Endothelial cell of umbilical vein (primary cell): ENCODE measurements around the gene GRID2IP. TPM values are rescaled to one million over a fixed set of nuclear protein-coding genes. Genes with fewer than 3 reads are reported as not detected.

Source experiments
- BruUV-seq: library from RNA; stranded (reverse); fragments of 400-500 nt; replicated peaks from 2 replicates; lab custom pipeline; 2021; lab: Mats Ljungman, UMichigan
- CTCF ChIA-PET: fragments of 300-600, 350-600 bp; sonication (Branson Sonifier 250); formaldehyde crosslinking; loops from one replicate; lab custom pipeline; 2021; ENCODE audit warnings: antibody characterized with exemption, inconsistent platforms; lab: Charles Lee
- POLR2A ChIA-PET: fragments of 300-600, 350-600 bp; sonication (Branson Sonifier 250); formaldehyde crosslinking; loops from one replicate; lab custom pipeline; 2021; ENCODE audit warnings: antibody characterized with exemption, inconsistent platforms; lab: Charles Lee
- DNase-seq: peaks from one replicate; pipeline ENCODE4 v3.0.0-alpha.2; 2011; ENCODE audit warnings: low read depth, low spot score
- FAIRE-seq: peaks from 2 replicates; lab custom pipeline; 2011; peaks lifted over from hg19 to GRCh38; lab: Jason Lieb, UNC
- H2AFZ ChIP-seq: 2 replicates; pipeline ENCODE4 v1.6.0; 2012; ENCODE audit warnings: low read depth, low read length, control low read depth, inconsistent platforms
- H3K27ac ChIP-seq: 2 replicates; pipeline ENCODE4 v1.5.1; 2011; ENCODE audit warnings: low read depth, mild to moderate bottlenecking, control low read depth, low read length, moderate library complexity; ENCODE audit not compliant: insufficient read depth
- H3K27me3 ChIP-seq, 2 experiments: 2 replicates each; pipeline versions ENCODE4 v1.6.0 to v1.6.1; 2011; ENCODE audit warnings: low read length in 2 of 2, mixed read lengths in 1 of 2; ENCODE audit not compliant: control insufficient read depth in 2 of 2, insufficient read depth in 2 of 2
- H3K36me3 ChIP-seq, 2 experiments: 2 replicates in 1 of 2; 3 replicates in 1 of 2; pipeline ENCODE4 v1.5.1; 2011; ENCODE audit warnings: low read length in 2 of 2, mild to moderate bottlenecking in 1 of 2, moderate library complexity in 1 of 2; ENCODE audit not compliant: control insufficient read depth in 2 of 2, insufficient read depth in 2 of 2; ENCODE audit errors: extremely low read depth in 1 of 2
- H3K4me1 ChIP-seq: 3 replicates; pipeline ENCODE4 v1.5.1; 2011; ENCODE audit warnings: mild to moderate bottlenecking, low read length; ENCODE audit not compliant: control insufficient read depth, insufficient read depth; ENCODE audit errors: extremely low read depth
- H3K4me2 ChIP-seq: 2 replicates; pipeline ENCODE4 v1.6.1; 2011; ENCODE audit warnings: low read length, control low read depth, mixed read lengths; ENCODE audit not compliant: insufficient read depth
- H3K4me3 ChIP-seq, 3 experiments: fragments of 200-600 bp in 1 of 3; sonication (generic), shearing (Covaris generic) in 1 of 3; replicated peaks in 1 of 3; 2 replicates each; pipeline ENCODE4 v1.5.1; 2011 to 2016; ENCODE audit warnings: control low read depth in 3 of 3, low read length in 3 of 3, mild to moderate bottlenecking in 2 of 3, inconsistent platforms in 1 of 3, low read depth in 1 of 3, moderate library complexity in 1 of 3; ENCODE audit not compliant: insufficient read depth in 1 of 3
- H3K79me2 ChIP-seq: 2 replicates; pipeline ENCODE4 v1.6.0; 2012; ENCODE audit warnings: low read length, inconsistent platforms; ENCODE audit not compliant: control insufficient read depth, insufficient read depth
- H3K9ac ChIP-seq: replicated peaks from 2 replicates; pipeline ENCODE3; 2011; ENCODE audit warnings: low read length, control low read depth; ENCODE audit not compliant: insufficient read depth; ENCODE audit errors: extremely low read depth
- H3K9me1 ChIP-seq: replicated peaks from 3 replicates; pipeline ENCODE4 v1.6.0; 2011; ENCODE audit warnings: mild to moderate bottlenecking, low read length; ENCODE audit not compliant: control insufficient read depth, insufficient read depth; ENCODE audit errors: extremely low read depth
- H3K9me3 ChIP-seq: replicated peaks from 2 replicates; pipeline ENCODE4 v1.5.1; 2012; ENCODE audit warnings: low read length, inconsistent platforms; ENCODE audit not compliant: control insufficient read depth, insufficient read depth
- H4K20me1 ChIP-seq: replicated peaks from 2 replicates; pipeline ENCODE3; 2011; ENCODE audit warnings: mild to moderate bottlenecking, low read length; ENCODE audit not compliant: control insufficient read depth, insufficient read depth; ENCODE audit errors: extremely low read depth
- FOS ChIP-seq: IDR thresholded peaks from 2 replicates; pipeline ENCODE4 v1.6.1; 2011; ENCODE audit warnings: mild to moderate bottlenecking, low read length, moderate library complexity, borderline replicate concordance; ENCODE audit not compliant: insufficient read depth
- GATA2 ChIP-seq: IDR thresholded peaks from 2 replicates; pipeline ENCODE4 v1.7.0; 2011; ENCODE audit warnings: low read depth, mild to moderate bottlenecking, moderate library complexity, mixed read lengths, low read length; ENCODE audit not compliant: insufficient read length, insufficient read depth
- JUN ChIP-seq: IDR thresholded peaks from 2 replicates; pipeline ENCODE4 v1.6.1; 2011; ENCODE audit warnings: borderline replicate concordance, low read depth; ENCODE audit not compliant: insufficient read length, insufficient read depth
- POLR2A ChIP-seq: IDR thresholded peaks from 2 replicates; pipeline ENCODE4 v1.6.1; 2012; ENCODE audit warnings: low read depth, mild to moderate bottlenecking, control low read depth, low read length
- dilution Hi-C: fragments of 300-500 bp; cut with MboI; formaldehyde crosslinking; loops from one replicate; pipeline ENCODE4 v1.15.0; 2019; ENCODE audit warnings: low sequenced_read_pairs; ENCODE audit not compliant: extremely low pct_ligation_motif_present
- intact Hi-C: fragments of 100-400 bp; cut with micrococcal nuclease; formaldehyde crosslinking; loops from one replicate; pipeline ENCODE4 v1.10.0; 2022
- polyA plus RNA-seq, 4 experiments: library from polyadenylated mRNA; depleted of rRNA in 3 of 4; stranded (reverse) in 3 of 4; unstranded in 1 of 4; fragments of >200 nt; gene quantifications; 2 replicates each; pipeline versions ENCODE4 v1.2.1 to v1.2.3, GENCODE V29; 2011 to 2012; ENCODE audit warnings: missing spikeins in 1 of 4
- total RNA-seq: library from RNA; stranded (reverse); gene quantifications from 2 replicates; pipeline ENCODE4 v1.2.3, GENCODE V29; 2021
- TF ChIP-seq, protein P1 (sequence below), 2 donors: IDR thresholded peaks; 1 replicate in 1 of 2; 2 replicates in 1 of 2; pipeline ENCODE4 v1.5.1; 2011; ENCODE audit warnings: low read length in 2 of 2, mild to moderate bottlenecking in 2 of 2, moderate library complexity in 2 of 2, control low read depth in 1 of 2, inconsistent platforms in 1 of 2, low read depth in 1 of 2; ENCODE audit not compliant: insufficient read depth in 1 of 2; ENCODE audit errors: extremely low read depth in 1 of 2
- TF ChIP-seq, protein P2 (sequence below): IDR thresholded peaks from 2 replicates; pipeline ENCODE4 v1.6.1; 2011; ENCODE audit not compliant: insufficient read depth, insufficient read length

GRID2IP gene
- total and polyA plus RNA-seq, 2 donors (not counting 3 experiments of a cell fraction or from before 2014, with no cell fraction given), result not detected

DNA sequence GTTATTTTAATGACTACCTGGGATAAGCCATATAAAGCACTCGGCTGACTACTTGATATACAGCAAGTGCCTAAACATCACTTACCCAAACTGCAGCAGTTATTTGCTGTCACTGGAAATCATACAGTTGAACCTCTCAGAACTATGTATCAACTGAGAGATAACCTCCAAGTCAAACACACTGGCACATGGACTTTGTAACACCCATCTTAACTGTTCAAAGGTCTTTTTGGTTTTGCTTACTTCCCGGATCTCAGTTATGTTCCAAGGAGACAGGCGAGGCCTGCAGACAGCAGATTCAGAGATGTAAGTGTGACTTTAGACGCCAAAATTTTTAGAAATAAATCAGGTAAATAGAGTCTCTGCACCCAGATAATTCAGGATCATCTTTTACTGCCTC, 69.0 kb downstream of the GRID2IP start:
- Histone ChIP-seq H3K27ac (no peak overlapping the region), H3K36me3 (peaks cover 0 to 2% of the 10 kb centered on the region in 2 experiments), H3K4me3 (peak overlapping the region in 1 of 3 experiments; percentile 68), H3K27me3 (no peaks in the 10 kb centered on the region), H4K20me1 (peaks cover 1% of the 10 kb centered on the region), H3K4me1 (peaks cover 10% of the 10 kb centered on the region), H3K79me2 (peaks cover 65% of the 10 kb centered on the region), H3K4me2 (peak overlapping the region; percentile 26), H3K9ac (peak overlapping the region; percentile 81), H2AFZ (no peak overlapping the region), H3K9me3 (no peaks in the 10 kb centered on the region), H3K9me1 (no peaks in the 10 kb centered on the region)
- FAIRE-seq (peak; percentile 26), DNase-seq (no peak)
- ChIA-PET CTCF (no interaction called here), POLR2A (interaction anchor here (0.6 kb wide), 1 partner anchor 34 kb away, joined by 4 read pairs; no protein-coding TSS in a partner anchor)
- no peak for TF ChIP-seq FOS
- TF ChIP-seq, protein P1, sequence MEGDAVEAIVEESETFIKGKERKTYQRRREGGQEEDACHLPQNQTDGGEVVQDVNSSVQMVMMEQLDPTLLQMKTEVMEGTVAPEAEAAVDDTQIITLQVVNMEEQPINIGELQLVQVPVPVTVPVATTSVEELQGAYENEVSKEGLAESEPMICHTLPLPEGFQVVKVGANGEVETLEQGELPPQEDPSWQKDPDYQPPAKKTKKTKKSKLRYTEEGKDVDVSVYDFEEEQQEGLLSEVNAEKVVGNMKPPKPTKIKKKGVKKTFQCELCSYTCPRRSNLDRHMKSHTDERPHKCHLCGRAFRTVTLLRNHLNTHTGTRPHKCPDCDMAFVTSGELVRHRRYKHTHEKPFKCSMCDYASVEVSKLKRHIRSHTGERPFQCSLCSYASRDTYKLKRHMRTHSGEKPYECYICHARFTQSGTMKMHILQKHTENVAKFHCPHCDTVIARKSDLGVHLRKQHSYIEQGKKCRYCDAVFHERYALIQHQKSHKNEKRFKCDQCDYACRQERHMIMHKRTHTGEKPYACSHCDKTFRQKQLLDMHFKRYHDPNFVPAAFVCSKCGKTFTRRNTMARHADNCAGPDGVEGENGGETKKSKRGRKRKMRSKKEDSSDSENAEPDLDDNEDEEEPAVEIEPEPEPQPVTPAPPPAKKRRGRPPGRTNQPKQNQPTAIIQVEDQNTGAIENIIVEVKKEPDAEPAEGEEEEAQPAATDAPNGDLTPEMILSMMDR (IDR thresholded peaks at IDR 0.05; ENCODE audit: extremely low read depth in 1 of 2, insufficient read depth in 1 of 2, low read depth in 1 of 2, low read length in 2 of 2), result no peak
- no peak for TF ChIP-seq JUN
- no peak for TF ChIP-seq GATA2
- BruUV-seq, result TSS peak; percentile 26
- dilution Hi-C loops (no loop called here), intact Hi-C loops (no loop called here)

DNA sequence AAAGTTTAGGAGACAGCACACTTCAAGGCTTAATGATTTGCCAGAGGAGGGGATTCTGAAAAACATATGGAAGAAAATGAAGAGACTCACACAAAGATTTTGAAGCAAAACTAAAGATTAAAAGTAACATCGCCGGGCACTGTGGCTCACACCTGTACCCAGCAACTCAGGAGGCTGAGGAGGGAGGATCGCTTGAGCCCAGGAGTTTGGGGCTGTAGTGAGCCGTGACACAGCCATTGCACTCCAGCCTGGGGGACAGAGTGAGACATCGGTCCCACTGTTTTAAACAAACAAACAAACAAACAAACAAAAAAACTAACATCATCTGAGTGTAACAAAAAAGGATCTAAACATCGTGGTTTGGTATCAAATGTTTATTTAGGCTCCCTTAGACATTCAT, 69.8 kb downstream of the GRID2IP start:
- no peaks in the 10 kb centered on the region for H3K9me3 ChIP-seq
- no peak overlapping the region for H3K4me3 ChIP-seq
- peaks cover 10% of the 10 kb centered on the region for H3K4me1 ChIP-seq
- no peak overlapping the region for H3K9ac ChIP-seq
- FAIRE-seq (no peak), DNase-seq (no peak)
- dilution Hi-C loops (no loop called here), intact Hi-C loops (no loop called here)
- H3K79me2 ChIP-seq, result peaks cover 74% of the 10 kb centered on the region
- ChIA-PET POLR2A (no interaction called here), CTCF (no interaction called here)
- H3K9me1 ChIP-seq, result no peaks in the 10 kb centered on the region
- TF ChIP-seq, protein P2, sequence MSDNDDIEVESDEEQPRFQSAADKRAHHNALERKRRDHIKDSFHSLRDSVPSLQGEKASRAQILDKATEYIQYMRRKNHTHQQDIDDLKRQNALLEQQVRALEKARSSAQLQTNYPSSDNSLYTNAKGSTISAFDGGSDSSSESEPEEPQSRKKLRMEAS, result no peak
- TF ChIP-seq GATA2 (no peak), POLR2A (no peak)
- no peak overlapping the region for H2AFZ ChIP-seq
- no peak overlapping the region for H3K27ac ChIP-seq
- no peaks in the 10 kb centered on the region for H3K27me3 ChIP-seq
- H3K36me3 ChIP-seq, result peaks cover 0 to 2% of the 10 kb centered on the region in 2 experiments
- H3K4me2 ChIP-seq, result no peak overlapping the region
- no TSS peak for BruUV-seq
- peaks cover 5% of the 10 kb centered on the region for H4K20me1 ChIP-seq
